Keratinocyte (primary cell): ENCODE measurements around the gene CCDC120.

Source experiments
- CTCF ChIP-seq, 3 experiments: IDR thresholded peaks in 1 of 3; conservative IDR thresholded peaks in 1 of 3; optimal IDR thresholded peaks in 1 of 3; 2 replicates in 2 of 3; 3 replicates in 1 of 3; pipeline versions ENCODE3 to v1.5.1; 2011; ENCODE audit warnings: low read length in 3 of 3, mild to moderate bottlenecking in 3 of 3, moderate library complexity in 2 of 3, control low read depth in 1 of 3, inconsistent platforms in 1 of 3; ENCODE audit not compliant: insufficient read depth in 2 of 3; ENCODE audit errors: extremely low read depth in 1 of 3
- EZH2 ChIP-seq: IDR thresholded peaks from one replicate; pipeline ENCODE4 v1.6.1; 2012; ENCODE audit warnings: inconsistent platforms, mild to moderate bottlenecking, low read length, moderate library complexity

DNA sequence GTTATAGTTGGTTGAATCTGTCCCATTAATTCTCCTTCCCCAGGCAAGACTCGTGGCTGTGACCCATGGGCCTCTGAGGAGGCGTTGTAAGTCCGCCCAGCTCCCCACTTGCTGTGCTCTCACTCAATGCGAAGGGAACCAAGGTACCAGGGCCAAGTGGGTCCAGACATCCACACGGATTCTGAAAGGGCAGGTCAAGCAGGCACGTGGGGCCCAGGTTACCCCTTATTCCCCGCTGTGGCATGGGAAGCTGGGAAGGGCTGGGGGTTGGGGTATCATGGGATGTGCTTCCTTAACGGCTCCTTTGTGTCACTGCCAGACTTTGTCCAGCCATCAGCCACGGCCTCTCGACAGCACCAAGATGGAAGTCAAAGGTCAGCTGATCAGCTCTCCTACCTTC, 3.1 kb downstream of the CCDC120 start:
- TF ChIP-seq CTCF (optimal IDR thresholded peaks at IDR 0.05 in 1 of 3, IDR thresholded peaks at IDR 0.05 in 1 of 3, conservative IDR thresholded peaks at IDR 0.05 in 1 of 3; ENCODE audit: extremely low read depth in 1 of 3, insufficient read depth in 2 of 3, low read length in 3 of 3) (no peak), EZH2 (no peak)
